Stimulated activated CD4-positive, alpha-beta T cell treated with anti-CD3 and anti-CD28 coated beads, Interleukin-15, amount 100 ng/mL, for 48 hours (primary cell): ENCODE measurements around the gene SERPIND1.
"Not testable (repeated sequence)": the region's sequence is repeated elsewhere in the genome, so short reads cannot be mapped to it uniquely, and the experiment has no call there.

ENCODE experiments used
- DNase-seq, 2 donors: peaks; one replicate each; pipeline ENCODE4 v3.0.0-alpha.2; 2020; ENCODE audit warnings: low read depth in 2 of 2

Gene SERPIND1

GRCh38 chr22:20773793-20774212 lies at the start of gene SERPIND1:
Gene SERPIND1 (plus strand): TSS chr22:20774113. CDS start chr22:20779313, 5,200 bp downstream.
- no peak for DNase-seq

GRCh38 chr22:20724676-20725454 lies 49.0 kb upstream of the SERPIND1 start:
- DNase-seq: no peak

- DNase-seq: no peak
These were observed 47.8 kb upstream of the SERPIND1 start for GRCh38 chr22:20725987-20726558.

- DNase-seq: no peak
These were observed 46.5 kb upstream of the SERPIND1 start for GRCh38 chr22:20727118-20728015.

GRCh38 chr22:20728523-20729190 lies 45.3 kb upstream of the SERPIND1 start:
- DNase-seq: no peak

GRCh38 chr22:20729194-20729593 lies 44.7 kb upstream of the SERPIND1 start:
- no peak for DNase-seq

- not testable (repeated sequence) for DNase-seq
These were observed 41.5 kb upstream of the SERPIND1 start for GRCh38 chr22:20732431-20732830.

- DNase-seq: not testable (repeated sequence)
These were observed 38.4 kb upstream of the SERPIND1 start for GRCh38 chr22:20735356-20736162.

- DNase-seq: not testable (repeated sequence)
These were observed 37.0 kb upstream of the SERPIND1 start for GRCh38 chr22:20736891-20737290.

GRCh38 chr22:20738394-20739089 lies 35.4 kb upstream of the SERPIND1 start:
- DNase-seq: no peak

GRCh38 chr22:20740222-20740951 lies 33.5 kb upstream of the SERPIND1 start:
- DNase-seq: no peak

- no peak for DNase-seq
These were observed 32.8 kb upstream of the SERPIND1 start for GRCh38 chr22:20741008-20741633.

- DNase-seq: peak in 1 of 2 donors; percentile 26
These were observed 32.0 kb upstream of the SERPIND1 start for GRCh38 chr22:20741634-20742581.

GRCh38 chr22:20742764-20743163 lies 31.1 kb upstream of the SERPIND1 start:
- DNase-seq: no peak

- DNase-seq: no peak
These were observed 29.5 kb upstream of the SERPIND1 start for GRCh38 chr22:20744456-20744855.

- DNase-seq: no peak
These were observed 28.8 kb upstream of the SERPIND1 start for GRCh38 chr22:20745119-20745518.

GRCh38 chr22:20746431-20747189 lies 27.3 kb upstream of the SERPIND1 start:
- no peak for DNase-seq
